ENCODE results near the gene MAP3K5. TPM values are rescaled to one million over a fixed set of nuclear protein-coding genes. Genes with fewer than 3 reads are reported as not detected.

The MAP3K5 gene
- total and polyA plus RNA-seq, 4 donors = 7.5 to 28.3 (median 22.8) TPM

DNA sequence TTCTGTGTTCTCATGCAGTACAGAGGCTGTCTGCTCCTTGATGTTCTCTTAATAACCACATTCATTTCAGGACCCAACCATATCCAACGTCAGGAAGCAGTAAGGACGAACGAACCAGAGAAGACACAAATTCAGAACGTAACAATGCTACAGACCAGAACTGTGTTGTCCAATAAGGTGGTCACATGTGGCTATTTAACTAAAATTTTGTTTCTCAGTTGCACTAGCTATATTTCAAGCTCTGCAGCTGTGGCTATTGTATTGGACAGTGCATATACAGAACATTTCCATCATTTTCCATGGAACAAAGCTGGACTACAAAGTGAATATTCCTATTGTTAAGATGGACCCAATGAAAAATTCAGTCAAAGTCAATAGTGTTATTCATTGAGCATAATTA lies 269.1 kb downstream of the MAP3K5 start:
- WGBS, 2 donors = 91 to 92% methylated on average over 4 of the region's 4 CpGs
- Histone ChIP-seq H3K9ac (ENCODE audit: insufficient read depth in 1 of 2, low read length in 2 of 2) (no peak overlapping the region), H3K27ac (ENCODE audit: low read depth in 1 of 2, low read length in 1 of 2) (no peak overlapping the region), H3K36me3 (ENCODE audit: control insufficient read depth in 4 of 4, insufficient read depth in 4 of 4, low read length in 4 of 4) (no peaks in the 10 kb centered on the region), H3K4me1 (ENCODE audit: control insufficient read depth in 5 of 5, insufficient read depth in 5 of 5, low read length in 5 of 5) (peaks cover 0 to 2% (median 0%) of the 10 kb centered on the region in 5 donors), H3K4me3 (no peak overlapping the region), H3K27me3 (ENCODE audit: control insufficient read depth in 3 of 3, insufficient read depth in 3 of 3, low read length in 2 of 3) (no peaks in the 10 kb centered on the region), H3K9me3 (ENCODE audit: control insufficient read depth in 4 of 4, insufficient read depth in 3 of 4, low read length in 3 of 4) (peaks cover 0 to 1% (median 0%) of the 10 kb centered on the region in 4 donors)
- ATAC-seq (ENCODE audit: insufficient read depth, low FRiP score) (no peak), DNase-seq (no peak)
- TF ChIP-seq, protein P1, sequence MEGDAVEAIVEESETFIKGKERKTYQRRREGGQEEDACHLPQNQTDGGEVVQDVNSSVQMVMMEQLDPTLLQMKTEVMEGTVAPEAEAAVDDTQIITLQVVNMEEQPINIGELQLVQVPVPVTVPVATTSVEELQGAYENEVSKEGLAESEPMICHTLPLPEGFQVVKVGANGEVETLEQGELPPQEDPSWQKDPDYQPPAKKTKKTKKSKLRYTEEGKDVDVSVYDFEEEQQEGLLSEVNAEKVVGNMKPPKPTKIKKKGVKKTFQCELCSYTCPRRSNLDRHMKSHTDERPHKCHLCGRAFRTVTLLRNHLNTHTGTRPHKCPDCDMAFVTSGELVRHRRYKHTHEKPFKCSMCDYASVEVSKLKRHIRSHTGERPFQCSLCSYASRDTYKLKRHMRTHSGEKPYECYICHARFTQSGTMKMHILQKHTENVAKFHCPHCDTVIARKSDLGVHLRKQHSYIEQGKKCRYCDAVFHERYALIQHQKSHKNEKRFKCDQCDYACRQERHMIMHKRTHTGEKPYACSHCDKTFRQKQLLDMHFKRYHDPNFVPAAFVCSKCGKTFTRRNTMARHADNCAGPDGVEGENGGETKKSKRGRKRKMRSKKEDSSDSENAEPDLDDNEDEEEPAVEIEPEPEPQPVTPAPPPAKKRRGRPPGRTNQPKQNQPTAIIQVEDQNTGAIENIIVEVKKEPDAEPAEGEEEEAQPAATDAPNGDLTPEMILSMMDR (IDR thresholded peaks at IDR 0.05; ENCODE audit: control extremely low read depth, extremely low read depth) = no peak

DNA sequence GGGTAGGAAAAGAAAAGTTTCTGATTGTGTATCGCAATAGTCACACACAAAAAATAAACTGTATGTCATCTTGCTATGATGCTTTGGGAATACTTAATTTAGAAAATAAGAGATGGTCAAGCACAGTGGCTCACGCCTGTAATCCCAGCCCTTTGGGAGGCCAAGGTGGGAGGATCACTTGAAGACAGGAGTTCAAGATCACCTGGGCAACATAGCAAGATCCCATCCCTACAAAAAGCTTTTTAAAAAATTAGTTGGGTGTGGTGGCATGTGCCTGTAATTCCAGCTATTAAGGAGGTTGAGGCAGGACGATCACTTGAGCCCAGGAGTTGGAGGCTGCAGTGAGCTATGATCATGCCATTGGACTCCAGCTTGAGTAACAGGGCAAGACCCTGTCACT lies 269.6 kb downstream of the MAP3K5 start:
- Histone ChIP-seq H3K4me1 (ENCODE audit: control insufficient read depth in 5 of 5, insufficient read depth in 5 of 5, low read length in 5 of 5) (peaks cover 0 to 2% (median 2%) of the 10 kb centered on the region in 5 donors), H3K27me3 (ENCODE audit: control insufficient read depth in 3 of 3, insufficient read depth in 3 of 3, low read length in 2 of 3) (no peaks in the 10 kb centered on the region), H3K4me3 (no peak overlapping the region), H3K27ac (ENCODE audit: low read depth in 1 of 2, low read length in 1 of 2) (no peak overlapping the region), H3K36me3 (ENCODE audit: control insufficient read depth in 4 of 4, insufficient read depth in 4 of 4, low read length in 4 of 4) (no peaks in the 10 kb centered on the region), H3K9me3 (ENCODE audit: control insufficient read depth in 4 of 4, insufficient read depth in 3 of 4, low read length in 3 of 4) (peaks cover 0 to 1% (median 0%) of the 10 kb centered on the region in 4 donors), H3K9ac (ENCODE audit: insufficient read depth in 1 of 2, low read length in 2 of 2) (no peak overlapping the region)
- TF ChIP-seq, protein P1 (IDR thresholded peaks at IDR 0.05; ENCODE audit: control extremely low read depth, extremely low read depth) = no peak
- ATAC-seq (ENCODE audit: insufficient read depth, low FRiP score) = no peak
- DNase-seq = no peak
- 92 to 97% methylated on average over 3 of the region's 3 CpGs for WGBS, 2 donors

DNA sequence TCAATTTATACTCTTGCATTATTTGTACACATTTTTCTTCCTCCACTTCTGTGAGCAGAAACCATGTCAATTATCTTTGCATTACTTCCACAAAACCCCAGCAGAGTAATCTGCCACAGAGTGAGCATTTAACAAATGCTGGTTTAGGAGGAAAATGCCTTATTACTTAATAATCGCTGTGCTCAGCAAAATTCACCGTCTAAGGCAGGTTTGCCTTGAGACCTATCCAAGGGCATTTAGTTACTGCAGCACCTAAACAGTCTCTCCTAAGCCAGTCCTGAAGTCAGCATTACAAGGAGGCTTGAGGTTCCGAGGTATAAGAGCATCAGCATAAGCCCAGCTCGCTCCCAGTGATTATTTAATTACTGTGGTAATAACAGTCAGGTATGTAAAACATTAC lies 270.4 kb downstream of the MAP3K5 start:
- 89 to 91% methylated on average over 4 of the region's 4 CpGs for WGBS, 2 donors
- ATAC-seq (ENCODE audit: insufficient read depth, low FRiP score) = no peak
- DNase-seq = no peak

More for the DNA sequence above, 270.4 kb downstream of the MAP3K5 start:
- H3K27me3 ChIP-seq (ENCODE audit: control insufficient read depth in 3 of 3, insufficient read depth in 3 of 3, low read length in 2 of 3) = no peaks in the 10 kb centered on the region
- H3K36me3 ChIP-seq (ENCODE audit: control insufficient read depth in 4 of 4, insufficient read depth in 4 of 4, low read length in 4 of 4) = no peaks in the 10 kb centered on the region
- peaks cover 0 to 5% (median 2%) of the 10 kb centered on the region in 5 donors for H3K4me1 ChIP-seq (ENCODE audit: control insufficient read depth in 5 of 5, insufficient read depth in 5 of 5, low read length in 5 of 5)
- no peak overlapping the region for H3K27ac ChIP-seq (ENCODE audit: low read depth in 1 of 2, low read length in 1 of 2)
- no peak overlapping the region for H3K9ac ChIP-seq (ENCODE audit: insufficient read depth in 1 of 2, low read length in 2 of 2)
- H3K4me3 ChIP-seq = no peak overlapping the region
- H3K9me3 ChIP-seq (ENCODE audit: control insufficient read depth in 4 of 4, insufficient read depth in 3 of 4, low read length in 3 of 4) = peaks cover 0 to 1% (median 0%) of the 10 kb centered on the region in 4 donors
- TF ChIP-seq, protein P1 (IDR thresholded peaks at IDR 0.05; ENCODE audit: control extremely low read depth, extremely low read depth) = no peak

All from lung (tissue), 12 donors.